Gastrocnemius medialis (tissue), 4 donors: ENCODE data around the gene RPL38.

Experiments
- CTCF ChIP-seq, 5 experiments: fragments of 450-650 bp in 3 of 5; fragments of 200-600 bp in 2 of 5; sonication (generic) in 2 of 5; IDR thresholded peaks in 4 of 5; conservative IDR thresholded peaks in 1 of 5; 1 replicate in 4 of 5; 2 replicates in 1 of 5; pipeline ENCODE4 v1.5.1; 2016 to 2019; ENCODE audit warnings: antibody characterized with exemption in 5 of 5, mild to moderate bottlenecking in 3 of 5, moderate library complexity in 3 of 5
- POLR2A ChIP-seq, 2 donors: fragments of 450-650 bp; IDR thresholded peaks; one replicate each; pipeline ENCODE4 v1.6.1; 2017; ENCODE audit warnings: antibody characterized with exemption in 2 of 2, mild to moderate bottlenecking in 2 of 2, moderate library complexity in 2 of 2

- TF ChIP-seq POLR2A (IDR thresholded peaks at IDR 0.05) (no peak), CTCF (IDR thresholded peaks at IDR 0.05 in 4 of 5, conservative IDR thresholded peaks at IDR 0.05 in 1 of 5) (no peak)
These were observed 17.8 kb upstream of the RPL38 start for GRCh38 chr17:74185571-74186185.
